ENCODE data around the gene CA9.
A peak's percentile ranks its signal among the peaks of the same experiment; 100 is the strongest.

Gene CA9

DNA sequence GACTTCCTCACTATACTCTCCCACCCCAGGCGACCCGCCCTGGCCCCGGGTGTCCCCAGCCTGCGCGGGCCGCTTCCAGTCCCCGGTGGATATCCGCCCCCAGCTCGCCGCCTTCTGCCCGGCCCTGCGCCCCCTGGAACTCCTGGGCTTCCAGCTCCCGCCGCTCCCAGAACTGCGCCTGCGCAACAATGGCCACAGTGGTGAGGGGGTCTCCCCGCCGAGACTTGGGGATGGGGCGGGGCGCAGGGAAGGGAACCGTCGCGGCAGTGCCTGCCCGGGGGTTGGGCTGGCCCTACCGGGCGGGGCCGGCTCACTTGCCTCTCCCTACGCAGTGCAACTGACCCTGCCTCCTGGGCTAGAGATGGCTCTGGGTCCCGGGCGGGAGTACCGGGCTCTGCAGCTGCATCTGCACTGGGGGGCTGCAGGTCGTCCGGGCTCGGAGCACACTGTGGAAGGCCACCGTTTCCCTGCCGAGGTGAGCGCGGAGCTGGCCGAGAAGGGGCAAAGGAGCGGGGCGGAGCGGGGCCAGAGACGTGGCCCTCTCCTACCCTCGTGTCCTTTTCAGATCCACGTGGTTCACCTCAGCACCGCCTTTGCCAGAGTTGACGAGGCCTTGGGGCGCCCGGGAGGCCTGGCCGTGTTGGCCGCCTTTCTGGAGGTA is 2.1 kb downstream of the CA9 start:
- Histone ChIP-seq H2BK5ac (ENCODE audit: low read depth, low read length, poor library complexity) (no peak overlapping the region), H4K91ac (ENCODE audit: low read depth, low read length) (peak overlapping the region; percentile 16), H2BK120ac (ENCODE audit: insufficient read depth, low read length, poor library complexity) (no peak overlapping the region), H4K12ac (ENCODE audit: low read depth, low read length) (peak overlapping the region; percentile 10), H3K79me1 (ENCODE audit: low read length) (peaks cover 3% of the 10 kb centered on the region), H3K27me3 (ENCODE audit: insufficient read depth, low read length) (peaks cover 3% of the 10 kb centered on the region), H3K18ac (ENCODE audit: low read length) (no peak overlapping the region), H3K14ac (ENCODE audit: low read length) (peak overlapping the region; percentile 16), H3K4me2 (ENCODE audit: low read length) (peak overlapping the region; percentile 97), H3K36me3 (ENCODE audit: control insufficient read depth in 1 of 2, insufficient read depth in 2 of 2, low read length in 2 of 2) (no peaks in the 10 kb centered on the region), H3K9ac (ENCODE audit: low read length) (peak overlapping the region; percentile 20), H2AK5ac (ENCODE audit: low read length) (no peak overlapping the region), H3K79me2 (ENCODE audit: control insufficient read depth, insufficient read depth, low read length, poor library complexity) (no peaks in the 10 kb centered on the region), H3K4me3 (ENCODE audit: low read depth, low read length) (peak overlapping the region; percentile 62), H3K9me3 (ENCODE audit: insufficient read depth, low read depth, low read length) (no peaks in the 10 kb centered on the region), H4K8ac (ENCODE audit: low read depth, low read length) (peak overlapping the region; percentile 67), H3K4ac (ENCODE audit: low read depth, low read length) (no peak overlapping the region), H2AFZ (ENCODE audit: insufficient read depth, low read length, poor library complexity) (peak overlapping the region; percentile 84), H3K4me1 (ENCODE audit: control insufficient read depth in 1 of 2, insufficient read depth in 2 of 2, low read length in 2 of 2) (peaks cover 5 to 11% of the 10 kb centered on the region in 2 experiments), H3K27ac (ENCODE audit: low read depth, low read length) (no peak overlapping the region), H3K23ac (ENCODE audit: low read length) (no peak overlapping the region), H2BK12ac (ENCODE audit: low read length) (no peak overlapping the region)
- no CpG with 5 or more reads among the region's 51 CpGs for WGBS (ENCODE audit: extremely low coverage, insufficient coverage, insufficient read length)
- DNase-seq = no peak

DNA sequence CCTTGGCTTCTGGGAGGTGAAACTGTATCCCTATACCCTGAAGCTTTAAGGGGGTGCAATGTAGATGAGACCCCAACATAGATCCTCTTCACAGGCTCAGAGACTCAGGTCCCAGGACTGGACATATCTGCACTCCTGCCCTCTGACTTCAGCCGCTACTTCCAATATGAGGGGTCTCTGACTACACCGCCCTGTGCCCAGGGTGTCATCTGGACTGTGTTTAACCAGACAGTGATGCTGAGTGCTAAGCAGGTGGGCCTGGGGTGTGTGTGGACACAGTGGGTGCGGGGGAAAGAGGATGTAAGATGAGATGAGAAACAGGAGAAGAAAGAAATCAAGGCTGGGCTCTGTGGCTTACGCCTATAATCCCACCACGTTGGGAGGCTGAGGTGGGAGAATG is 5.4 kb downstream of the CA9 start:
- Histone ChIP-seq H3K4me3 (ENCODE audit: low read depth, low read length) (no peak overlapping the region), H2BK12ac (ENCODE audit: low read length) (no peak overlapping the region), H4K91ac (ENCODE audit: low read depth, low read length) (no peak overlapping the region), H3K79me2 (ENCODE audit: control insufficient read depth, insufficient read depth, low read length, poor library complexity) (no peaks in the 10 kb centered on the region), H2AK5ac (ENCODE audit: low read length) (no peak overlapping the region), H3K36me3 (ENCODE audit: control insufficient read depth in 1 of 2, insufficient read depth in 2 of 2, low read length in 2 of 2) (peaks cover 17 to 26% of the 10 kb centered on the region in 2 experiments), H3K9me3 (ENCODE audit: insufficient read depth, low read depth, low read length) (no peaks in the 10 kb centered on the region), H3K4me2 (ENCODE audit: low read length) (no peak overlapping the region), H4K8ac (ENCODE audit: low read depth, low read length) (no peak overlapping the region), H4K12ac (ENCODE audit: low read depth, low read length) (no peak overlapping the region), H2BK5ac (ENCODE audit: low read depth, low read length, poor library complexity) (no peak overlapping the region), H3K27me3 (ENCODE audit: insufficient read depth, low read length) (no peaks in the 10 kb centered on the region), H3K79me1 (ENCODE audit: low read length) (peaks cover 3% of the 10 kb centered on the region), H3K23ac (ENCODE audit: low read length) (no peak overlapping the region), H3K4ac (ENCODE audit: low read depth, low read length) (no peak overlapping the region), H3K18ac (ENCODE audit: low read length) (no peak overlapping the region), H3K14ac (ENCODE audit: low read length) (no peak overlapping the region), H2BK120ac (ENCODE audit: insufficient read depth, low read length, poor library complexity) (no peak overlapping the region), H2AFZ (ENCODE audit: insufficient read depth, low read length, poor library complexity) (no peak overlapping the region), H3K27ac (ENCODE audit: low read depth, low read length) (no peak overlapping the region), H3K9ac (ENCODE audit: low read length) (no peak overlapping the region), H3K4me1 (ENCODE audit: control insufficient read depth in 1 of 2, insufficient read depth in 2 of 2, low read length in 2 of 2) (peaks cover 5 to 11% of the 10 kb centered on the region in 2 experiments)
- no CpG with 5 or more reads among the region's 5 CpGs for WGBS (ENCODE audit: extremely low coverage, insufficient coverage, insufficient read length)
- no peak for DNase-seq

DNA sequence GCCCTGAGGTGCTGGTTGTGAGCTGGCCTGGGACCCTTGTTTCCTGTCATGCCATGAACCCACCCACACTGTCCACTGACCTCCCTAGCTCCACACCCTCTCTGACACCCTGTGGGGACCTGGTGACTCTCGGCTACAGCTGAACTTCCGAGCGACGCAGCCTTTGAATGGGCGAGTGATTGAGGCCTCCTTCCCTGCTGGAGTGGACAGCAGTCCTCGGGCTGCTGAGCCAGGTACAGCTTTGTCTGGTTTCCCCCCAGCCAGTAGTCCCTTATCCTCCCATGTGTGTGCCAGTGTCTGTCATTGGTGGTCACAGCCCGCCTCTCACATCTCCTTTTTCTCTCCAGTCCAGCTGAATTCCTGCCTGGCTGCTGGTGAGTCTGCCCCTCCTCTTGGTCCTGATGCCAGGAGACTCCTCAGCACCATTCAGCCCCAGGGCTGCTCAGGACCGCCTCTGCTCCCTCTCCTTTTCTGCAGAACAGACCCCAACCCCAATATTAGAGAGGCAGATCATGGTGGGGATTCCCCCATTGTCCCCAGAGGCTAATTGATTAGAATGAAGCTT is 6.1 kb downstream of the CA9 start:
- WGBS (ENCODE audit: extremely low coverage, insufficient coverage, insufficient read length) = no CpG with 5 or more reads among the region's 8 CpGs
- DNase-seq = no peak
- Histone ChIP-seq H2BK5ac (ENCODE audit: low read depth, low read length, poor library complexity) (no peak overlapping the region), H3K23ac (ENCODE audit: low read length) (no peak overlapping the region), H4K91ac (ENCODE audit: low read depth, low read length) (no peak overlapping the region), H4K8ac (ENCODE audit: low read depth, low read length) (no peak overlapping the region), H3K9me3 (ENCODE audit: insufficient read depth, low read depth, low read length) (no peaks in the 10 kb centered on the region), H3K36me3 (ENCODE audit: control insufficient read depth in 1 of 2, insufficient read depth in 2 of 2, low read length in 2 of 2) (peaks cover 24 to 33% of the 10 kb centered on the region in 2 experiments), H3K4me3 (ENCODE audit: low read depth, low read length) (peak overlapping the region; percentile 20), H3K4ac (ENCODE audit: low read depth, low read length) (no peak overlapping the region), H2BK12ac (ENCODE audit: low read length) (no peak overlapping the region), H3K9ac (ENCODE audit: low read length) (no peak overlapping the region), H2BK120ac (ENCODE audit: insufficient read depth, low read length, poor library complexity) (no peak overlapping the region), H2AK5ac (ENCODE audit: low read length) (no peak overlapping the region), H3K79me2 (ENCODE audit: control insufficient read depth, insufficient read depth, low read length, poor library complexity) (no peaks in the 10 kb centered on the region), H3K27me3 (ENCODE audit: insufficient read depth, low read length) (no peaks in the 10 kb centered on the region), H3K79me1 (ENCODE audit: low read length) (peaks cover 3% of the 10 kb centered on the region), H3K18ac (ENCODE audit: low read length) (no peak overlapping the region), H3K27ac (ENCODE audit: low read depth, low read length) (no peak overlapping the region), H3K14ac (ENCODE audit: low read length) (no peak overlapping the region), H3K4me2 (ENCODE audit: low read length) (no peak overlapping the region), H4K12ac (ENCODE audit: low read depth, low read length) (no peak overlapping the region), H3K4me1 (ENCODE audit: control insufficient read depth in 1 of 2, insufficient read depth in 2 of 2, low read length in 2 of 2) (peaks cover 5 to 11% of the 10 kb centered on the region in 2 experiments), H2AFZ (ENCODE audit: insufficient read depth, low read length, poor library complexity) (no peak overlapping the region)

DNA sequence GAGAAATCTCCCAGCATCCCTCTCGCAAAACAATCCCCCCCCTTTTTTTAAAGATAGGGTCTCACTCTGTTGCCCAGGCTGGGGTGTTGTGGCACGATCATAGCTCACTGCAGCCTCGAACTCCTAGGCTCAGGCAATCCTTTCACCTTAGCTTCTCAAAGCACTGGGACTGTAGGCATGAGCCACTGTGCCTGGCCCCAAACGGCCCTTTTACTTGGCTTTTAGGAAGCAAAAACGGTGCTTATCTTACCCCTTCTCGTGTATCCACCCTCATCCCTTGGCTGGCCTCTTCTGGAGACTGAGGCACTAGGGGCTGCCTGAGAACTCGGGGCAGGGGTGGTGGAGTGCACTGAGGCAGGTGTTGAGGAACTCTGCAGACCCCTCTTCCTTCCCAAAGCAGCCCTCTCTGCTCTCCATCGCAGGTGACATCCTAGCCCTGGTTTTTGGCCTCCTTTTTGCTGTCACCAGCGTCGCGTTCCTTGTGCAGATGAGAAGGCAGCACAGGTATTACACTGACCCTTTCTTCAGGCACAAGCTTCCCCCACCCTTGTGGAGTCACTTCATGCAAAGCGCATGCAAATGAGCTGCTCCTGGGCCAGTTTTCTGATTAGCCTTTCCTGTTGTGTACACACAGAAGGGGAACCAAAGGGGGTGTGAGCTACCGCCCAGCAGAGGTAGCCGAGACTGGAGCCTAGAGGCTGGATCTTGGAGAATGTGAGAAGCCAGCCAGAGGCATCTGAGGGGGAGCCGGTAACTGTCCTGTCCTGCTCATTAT is 6.8 kb downstream of the CA9 start:
- Histone ChIP-seq H3K14ac (ENCODE audit: low read length) (no peak overlapping the region), H3K4ac (ENCODE audit: low read depth, low read length) (no peak overlapping the region), H4K91ac (ENCODE audit: low read depth, low read length) (no peak overlapping the region), H3K9me3 (ENCODE audit: insufficient read depth, low read depth, low read length) (no peaks in the 10 kb centered on the region), H2AFZ (ENCODE audit: insufficient read depth, low read length, poor library complexity) (no peak overlapping the region), H3K23ac (ENCODE audit: low read length) (no peak overlapping the region), H2BK120ac (ENCODE audit: insufficient read depth, low read length, poor library complexity) (no peak overlapping the region), H3K79me1 (ENCODE audit: low read length) (peaks cover 3% of the 10 kb centered on the region), H3K18ac (ENCODE audit: low read length) (no peak overlapping the region), H3K4me1 (ENCODE audit: control insufficient read depth in 1 of 2, insufficient read depth in 2 of 2, low read length in 2 of 2) (peaks cover 5 to 8% of the 10 kb centered on the region in 2 experiments), H3K9ac (ENCODE audit: low read length) (no peak overlapping the region), H3K27me3 (ENCODE audit: insufficient read depth, low read length) (no peaks in the 10 kb centered on the region), H3K4me2 (ENCODE audit: low read length) (no peak overlapping the region), H3K4me3 (ENCODE audit: low read depth, low read length) (no peak overlapping the region), H2AK5ac (ENCODE audit: low read length) (no peak overlapping the region), H2BK5ac (ENCODE audit: low read depth, low read length, poor library complexity) (no peak overlapping the region), H3K79me2 (ENCODE audit: control insufficient read depth, insufficient read depth, low read length, poor library complexity) (no peaks in the 10 kb centered on the region), H4K12ac (ENCODE audit: low read depth, low read length) (no peak overlapping the region), H3K36me3 (ENCODE audit: control insufficient read depth in 1 of 2, insufficient read depth in 2 of 2, low read length in 2 of 2) (peaks cover 31 to 40% of the 10 kb centered on the region in 2 experiments), H2BK12ac (ENCODE audit: low read length) (no peak overlapping the region), H3K27ac (ENCODE audit: low read depth, low read length) (no peak overlapping the region), H4K8ac (ENCODE audit: low read depth, low read length) (no peak overlapping the region)
- no CpG with 5 or more reads among the region's 15 CpGs for WGBS (ENCODE audit: extremely low coverage, insufficient coverage, insufficient read length)
- no peak for DNase-seq
